Activated CD4-positive, alpha-beta T cell treated with anti-CD3 and anti-CD28 coated beads, Interleukin-2, amount 50 U/mL, for 4 hours (primary cell): ENCODE data around the gene CCDC43.
"Not testable (repeated sequence)": the region's sequence is repeated elsewhere in the genome, so short reads cannot be mapped to it uniquely, and the experiment has no call there.

Experiments used
- DNase-seq, 2 experiments: peaks; one replicate each; pipeline ENCODE4 v3.0.0-alpha.2; 2020

CCDC43 gene

DNA sequence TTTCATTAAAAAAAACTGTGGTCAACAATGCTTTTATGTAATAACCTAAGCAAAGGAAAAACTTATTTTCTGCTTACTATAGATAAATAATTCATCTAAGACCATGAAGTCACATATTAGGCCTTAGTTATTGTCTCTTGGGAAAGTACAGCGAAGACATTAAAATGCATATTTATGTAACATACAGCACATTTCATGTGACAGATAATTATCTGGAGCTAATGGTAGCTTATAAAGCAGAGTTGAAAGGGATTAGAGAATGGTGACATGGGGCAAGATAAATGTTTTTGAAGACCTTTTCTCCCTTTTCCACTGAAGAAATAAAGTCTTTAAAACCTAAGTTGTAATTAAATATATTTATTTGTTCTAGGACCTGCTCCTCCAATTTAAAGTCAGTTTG lies 23.6 kb downstream of the CCDC43 start:
- no peak for DNase-seq

DNA sequence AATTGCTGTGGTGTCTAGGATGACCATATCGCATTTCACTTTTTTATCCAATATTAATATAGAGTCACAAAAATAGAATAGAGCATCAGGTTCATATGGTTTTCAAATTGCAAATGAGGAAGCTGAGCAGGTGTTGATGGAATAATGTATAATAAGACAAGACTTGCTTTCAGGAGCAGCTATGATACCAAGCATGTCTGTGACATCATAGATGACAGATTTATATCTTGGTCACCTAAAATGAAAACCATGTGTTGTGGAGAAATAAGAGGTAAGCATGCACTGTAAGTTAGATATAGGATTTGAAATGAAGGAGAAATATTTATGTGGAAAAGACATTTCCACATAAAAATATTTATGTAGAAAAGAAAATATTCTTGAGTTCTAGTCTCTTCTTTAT lies 24.7 kb downstream of the CCDC43 start:
- DNase-seq = no peak

DNA sequence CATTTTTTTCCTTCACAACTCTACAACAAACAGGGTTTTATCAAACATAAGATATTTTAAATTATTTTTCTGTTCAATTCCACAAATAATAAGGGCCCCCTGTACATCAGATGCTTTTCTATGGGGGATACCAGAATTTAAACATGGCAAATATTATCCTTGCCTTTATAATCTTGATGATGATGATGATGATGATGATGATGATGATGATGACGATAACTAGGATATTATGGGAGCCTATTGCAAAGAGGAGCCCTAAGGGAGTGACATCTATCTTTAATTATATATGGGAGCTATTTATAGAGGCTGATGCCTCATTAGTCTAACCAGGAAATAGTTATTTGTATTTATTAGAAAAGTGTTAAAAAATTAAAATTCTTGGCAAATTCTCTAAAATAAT lies 26.5 kb downstream of the CCDC43 start:
- DNase-seq = no peak

DNA sequence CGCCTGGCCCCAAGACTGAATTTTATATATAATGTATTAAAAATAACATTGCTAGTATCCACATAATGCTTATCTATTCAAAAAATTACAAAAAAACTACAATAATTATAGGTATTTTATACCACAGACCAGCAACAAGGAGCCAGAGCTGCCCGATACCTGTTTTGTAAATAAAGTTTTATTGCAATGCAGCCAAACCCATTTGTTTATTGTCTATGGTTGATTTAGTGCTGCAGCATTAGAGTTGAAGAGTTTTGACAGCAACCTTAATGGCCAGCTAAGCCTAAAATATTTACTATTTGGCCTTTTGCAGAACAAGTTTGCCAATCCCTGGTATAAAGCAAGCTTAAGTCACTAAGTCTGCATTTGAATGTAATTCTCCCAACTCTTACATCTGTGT lies 27.7 kb downstream of the CCDC43 start:
- DNase-seq = no peak

GRCh38 chr17:44655983-44656710 lies 33.4 kb downstream of the CCDC43 start, which contains the start of gene MEIOC:
Gene MEIOC (plus strand): TSS chr17:44656468. CDS start chr17:44656614, 146 bp downstream.
- DNase-seq = peak in 1 of 2 experiments; percentile 4

DNA sequence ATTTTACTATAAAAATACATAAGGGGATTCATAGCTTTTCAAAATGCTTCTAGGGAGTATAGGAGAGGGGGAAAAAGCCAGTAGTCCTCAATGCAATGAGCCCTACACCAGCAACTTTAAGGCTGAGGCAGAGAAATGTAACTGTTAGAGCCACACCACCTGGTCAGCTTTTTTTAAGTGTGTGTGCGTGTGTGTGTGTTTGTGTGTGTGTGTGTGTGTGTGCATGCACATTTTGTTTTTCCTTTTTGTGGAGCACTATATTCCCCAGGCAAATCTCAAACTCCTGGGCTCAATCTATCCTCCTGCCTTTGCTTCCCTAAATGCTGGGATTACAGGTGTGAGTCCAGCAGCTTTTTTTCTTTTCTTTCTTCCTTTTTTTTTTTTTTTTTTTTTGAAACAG lies 35.6 kb downstream of the CCDC43 start:
- DNase-seq = no peak

DNA sequence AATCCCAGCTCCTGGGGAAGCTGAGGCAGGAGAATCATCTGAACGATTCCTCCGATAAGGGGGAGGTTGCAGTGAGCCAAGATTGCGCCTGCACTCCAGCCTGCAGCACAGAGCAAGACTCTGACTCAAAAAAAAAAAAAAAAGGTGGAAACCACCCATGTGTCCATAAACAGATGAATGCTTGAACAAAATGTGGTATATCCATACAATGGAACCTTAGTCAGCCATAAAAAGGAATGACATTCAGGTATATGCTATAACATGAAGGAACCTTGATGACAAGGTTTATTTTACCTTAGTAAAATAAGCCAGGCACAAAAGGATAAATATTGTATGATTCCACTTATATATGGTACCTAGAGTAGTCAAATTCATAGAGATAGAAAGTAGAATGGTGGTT lies 36.2 kb downstream of the CCDC43 start:
- DNase-seq = no peak

GRCh38 chr17:44652727-44653126 lies 36.8 kb downstream of the CCDC43 start:
- no peak for DNase-seq

- DNase-seq = no peak
Observed at GRCh38 chr17:44651228-44651627, 38.3 kb downstream of the CCDC43 start.

GRCh38 chr17:44648963-44649362 lies 40.6 kb downstream of the CCDC43 start:
- no peak for DNase-seq

GRCh38 chr17:44647736-44648135 lies 41.8 kb downstream of the CCDC43 start:
- no peak for DNase-seq

DNA sequence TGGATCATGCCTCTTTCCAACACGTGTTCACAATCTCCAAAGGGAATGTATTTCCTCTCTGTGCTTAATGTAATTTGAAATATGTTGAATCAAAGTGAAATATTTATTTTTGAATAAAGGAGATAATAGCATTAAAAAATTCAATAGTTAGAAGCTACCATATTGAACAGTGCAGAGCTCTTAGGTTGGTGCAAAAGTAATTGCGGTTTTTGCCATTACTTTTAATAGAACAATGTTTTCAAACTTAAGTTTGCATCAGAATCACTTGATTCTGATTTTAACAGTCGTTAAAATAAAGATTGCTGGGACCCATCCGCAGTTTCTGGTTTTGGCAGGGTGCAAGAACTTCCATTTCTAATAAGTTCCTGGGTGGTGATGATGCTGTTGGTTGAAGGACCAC lies 43.3 kb downstream of the CCDC43 start:
- DNase-seq = no peak

- no peak for DNase-seq
Observed at GRCh38 chr17:44645341-44645740, 44.2 kb downstream of the CCDC43 start.

DNA sequence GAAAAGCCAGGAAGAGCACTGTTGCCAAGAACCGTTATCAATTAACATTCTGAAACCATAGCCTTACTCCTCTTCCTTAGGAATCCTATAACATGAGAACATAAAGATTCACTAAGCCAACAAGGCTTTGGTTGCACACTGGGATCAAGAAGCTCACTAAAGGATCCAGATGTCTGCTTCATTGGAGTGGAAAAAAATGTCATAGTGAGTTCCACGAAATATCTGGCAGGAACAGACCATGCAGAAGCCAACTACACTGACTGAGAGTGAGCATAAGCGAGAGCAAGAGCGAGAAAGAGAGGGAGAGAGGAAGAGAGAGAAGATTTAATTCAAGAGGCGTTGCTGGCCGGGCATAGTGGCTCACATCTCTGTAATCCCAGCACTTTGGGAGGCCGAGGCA lies 46.7 kb downstream of the CCDC43 start:
- DNase-seq = no peak

DNA sequence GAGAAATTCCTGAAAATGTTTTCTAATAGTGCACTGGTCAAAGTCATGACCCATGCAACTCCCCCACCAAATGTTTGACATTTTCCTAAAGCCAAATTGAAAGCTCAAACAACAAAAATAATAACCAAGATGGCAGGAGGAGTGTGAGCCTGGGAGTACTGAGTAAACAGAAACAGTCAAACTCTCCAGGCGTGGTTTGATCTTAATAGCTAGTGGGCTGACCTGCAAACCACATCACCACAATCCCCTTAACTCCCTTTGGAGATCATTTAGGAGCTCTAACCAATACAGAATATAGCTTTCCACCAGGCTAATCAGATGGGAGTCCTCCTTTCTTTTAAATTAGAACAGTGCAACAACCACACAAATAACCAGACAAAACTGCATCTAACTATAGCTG lies 52.5 kb downstream of the CCDC43 start:
- DNase-seq = no peak

DNA sequence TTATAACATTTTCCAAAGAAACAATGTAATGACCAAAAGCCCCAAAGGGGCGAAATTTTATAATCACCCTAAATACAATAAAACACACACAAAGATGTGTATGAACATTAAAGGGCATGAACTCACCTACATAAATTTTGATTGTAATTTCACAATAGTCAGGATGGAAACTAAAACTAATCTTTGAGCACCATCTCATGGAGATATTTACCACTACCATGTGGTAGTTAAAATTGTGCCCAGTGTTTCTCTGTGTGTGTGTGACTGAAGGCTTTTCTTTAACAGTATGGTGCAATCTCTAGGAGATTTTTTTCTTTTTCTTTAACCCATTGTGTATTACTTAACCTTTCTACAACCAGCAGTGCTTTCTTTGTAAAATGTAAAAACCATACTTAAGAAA lies 53.0 kb downstream of the CCDC43 start:
- DNase-seq = no peak

- not testable (repeated sequence) for DNase-seq
Observed at GRCh38 chr17:44634401-44634800, 55.2 kb downstream of the CCDC43 start.

DNA sequence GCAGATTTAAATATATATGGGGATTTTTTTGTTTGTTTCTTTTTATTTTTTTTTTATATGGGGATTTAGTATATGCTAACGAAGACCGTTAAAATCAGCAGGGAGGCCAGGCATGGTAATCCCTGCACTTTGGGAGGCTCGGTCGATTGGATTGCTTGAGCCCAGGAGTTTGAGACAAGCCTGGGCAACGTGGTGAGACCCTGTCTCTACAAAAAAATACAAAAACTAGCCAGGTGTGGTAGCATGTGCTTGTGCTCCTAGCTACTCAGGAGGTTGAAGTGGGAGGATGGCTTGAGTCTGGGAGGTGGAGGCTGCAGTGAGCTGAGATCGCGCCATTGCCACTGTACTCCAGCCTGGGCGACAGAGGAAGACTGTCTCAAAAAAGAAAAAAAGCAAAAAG lies 55.6 kb downstream of the CCDC43 start:
- no peak for DNase-seq

- no peak for DNase-seq
Observed at GRCh38 chr17:44630703-44631102, 58.9 kb downstream of the CCDC43 start.

DNA sequence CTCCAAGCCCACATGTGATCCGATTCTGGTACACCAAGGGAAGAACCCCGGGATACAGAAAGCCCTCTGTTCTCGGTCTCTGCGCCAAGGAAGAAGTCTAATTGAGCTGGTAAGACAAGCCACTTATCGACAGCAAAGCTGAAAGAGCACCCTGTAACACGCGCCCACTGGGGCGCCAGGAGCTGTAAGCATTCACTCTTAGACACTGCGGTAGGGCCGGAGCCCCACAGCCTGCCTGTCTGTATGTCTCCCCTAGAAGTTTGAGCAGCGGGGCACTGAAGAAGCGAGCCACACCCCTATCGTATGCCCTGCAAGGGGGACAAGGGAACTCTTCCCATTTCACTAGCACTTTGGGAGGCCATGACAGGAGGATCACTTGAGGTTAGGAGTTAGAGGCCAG lies 60.3 kb downstream of the CCDC43 start:
- no peak for DNase-seq

GRCh38 chr17:44628243-44629188 lies 61.1 kb downstream of the CCDC43 start:
- DNase-seq = no peak

DNA sequence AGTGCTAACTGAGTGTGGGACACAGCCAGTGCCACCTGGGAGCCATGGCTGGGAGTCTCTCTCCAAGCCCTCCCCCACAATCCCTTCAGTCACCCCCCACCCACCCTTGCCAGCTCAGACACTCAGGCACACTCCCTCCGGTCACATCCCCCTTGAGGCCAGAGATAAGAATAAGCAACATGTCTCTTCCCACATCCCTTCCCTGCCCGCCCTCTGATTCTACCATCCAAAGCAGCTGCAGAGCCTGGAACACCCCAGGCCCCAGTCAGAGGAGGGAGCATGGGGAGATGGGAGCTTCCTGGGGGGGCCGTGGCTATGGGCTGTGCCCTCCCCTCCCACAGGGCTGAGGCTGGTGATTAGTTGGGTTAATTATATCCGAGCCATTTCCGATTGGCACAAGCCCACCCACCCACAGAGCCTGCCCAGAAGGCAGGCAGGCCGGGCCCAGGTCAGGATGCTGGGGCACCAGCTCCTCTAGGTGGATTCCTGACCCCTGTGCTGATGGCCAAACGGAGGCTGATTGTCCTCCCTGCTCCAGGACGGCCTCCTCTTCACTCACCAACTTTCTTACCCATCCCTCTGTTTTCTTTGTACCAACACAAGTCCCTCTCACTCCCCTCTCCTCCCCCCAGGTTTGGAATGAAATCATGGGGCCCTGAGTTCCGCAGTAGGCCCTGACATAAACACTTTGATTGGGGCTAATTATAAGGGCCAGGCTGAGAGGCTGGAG lies 61.9 kb downstream of the CCDC43 start:
- DNase-seq = no peak
